Mucosa of gallbladder (tissue), 1 donor: Measurements from ENCODE around the gene NDUFS1. TPM values are rescaled to one million over a fixed set of nuclear protein-coding genes. Genes with fewer than 3 reads are reported as not detected.
"Not testable (repeated sequence)": the region's sequence is repeated elsewhere in the genome, so short reads cannot be mapped to it uniquely, and the experiment has no call there.

Experiments
- DNase-seq: peaks from one replicate; pipeline ENCODE4 v3.0.0-alpha.2; 2020; ENCODE audit warnings: low spot score
- total RNA-seq: library from RNA; stranded (reverse); gene quantifications from one replicate; pipeline ENCODE4 v1.2.1, GENCODE V29; 2021
- donor health status: DM: no; HTN: no; CAD: no.

The NDUFS1 gene
- total RNA-seq, 1 donor from 2014 or later, result 89.4 TPM

DNA sequence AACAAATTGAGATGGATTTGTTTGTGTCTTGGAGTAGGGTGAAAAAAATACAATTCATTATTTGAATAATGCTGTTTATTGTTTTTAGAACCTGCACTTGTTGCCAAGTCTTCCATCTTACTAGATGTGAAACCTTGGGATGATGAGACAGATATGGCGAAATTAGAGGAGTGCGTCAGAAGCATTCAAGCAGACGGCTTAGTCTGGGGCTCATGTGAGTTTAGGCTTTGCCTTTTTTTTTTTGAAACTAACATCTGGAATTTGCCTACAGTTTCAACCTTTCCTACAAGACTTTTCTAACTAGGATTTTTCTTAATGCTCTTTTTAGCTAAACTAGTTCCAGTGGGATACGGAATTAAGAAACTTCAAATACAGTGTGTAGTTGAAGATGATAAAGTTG is 3.2 kb upstream of the NDUFS1 start:
- not testable (repeated sequence) for DNase-seq

DNA sequence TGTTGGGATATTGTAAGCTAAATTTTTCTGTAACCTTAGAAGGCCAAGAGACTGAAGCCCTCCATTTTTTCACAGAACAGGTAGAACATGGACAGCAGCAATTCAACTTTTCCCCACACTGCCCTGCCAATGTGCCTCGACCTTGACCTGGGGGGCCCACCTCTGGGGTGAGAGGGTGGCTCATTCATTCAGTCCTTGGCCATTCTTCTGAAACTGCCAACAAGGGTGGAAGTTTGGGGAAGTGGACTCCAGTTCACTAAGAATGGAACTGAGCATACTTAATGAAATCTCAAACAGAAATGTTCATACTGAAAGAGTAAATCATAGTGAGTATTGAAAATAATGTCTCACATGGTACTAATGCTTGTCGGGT is 1.5 kb upstream of the NDUFS1 start:
- no peak for DNase-seq

DNA sequence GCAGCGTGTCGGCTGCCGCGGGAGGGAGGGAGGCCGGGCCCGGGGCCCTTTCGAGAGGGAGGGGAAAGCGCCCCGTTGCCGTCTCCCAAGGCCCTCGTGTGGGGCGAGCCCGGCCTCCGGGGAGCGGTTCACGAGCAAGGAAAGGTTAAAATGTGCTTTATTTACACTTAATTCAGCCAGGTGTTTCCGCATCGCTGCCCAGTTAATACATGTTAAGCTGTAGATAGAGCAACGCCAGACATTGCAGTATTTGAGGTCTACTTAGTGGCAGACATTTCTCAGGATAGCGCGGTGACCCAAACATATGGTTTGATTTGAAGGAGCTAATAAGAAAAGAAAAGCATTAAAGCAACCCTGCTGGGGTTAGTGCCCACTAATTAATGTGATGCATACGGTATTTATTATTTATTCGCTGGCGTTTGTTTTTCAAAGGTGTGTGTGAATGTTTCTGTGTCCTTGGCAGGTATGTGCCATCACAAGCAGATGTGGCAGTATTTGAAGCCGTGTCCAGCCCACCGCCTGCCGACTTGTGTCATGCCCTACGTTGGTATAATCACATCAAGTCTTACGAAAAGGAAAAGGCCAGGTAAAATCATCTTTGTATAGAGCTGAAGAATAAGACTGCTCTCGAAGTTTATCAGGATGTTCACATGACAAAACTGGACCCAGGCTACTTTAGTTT is 1.0 kb upstream of the NDUFS1 start:
- no peak for DNase-seq

DNA sequence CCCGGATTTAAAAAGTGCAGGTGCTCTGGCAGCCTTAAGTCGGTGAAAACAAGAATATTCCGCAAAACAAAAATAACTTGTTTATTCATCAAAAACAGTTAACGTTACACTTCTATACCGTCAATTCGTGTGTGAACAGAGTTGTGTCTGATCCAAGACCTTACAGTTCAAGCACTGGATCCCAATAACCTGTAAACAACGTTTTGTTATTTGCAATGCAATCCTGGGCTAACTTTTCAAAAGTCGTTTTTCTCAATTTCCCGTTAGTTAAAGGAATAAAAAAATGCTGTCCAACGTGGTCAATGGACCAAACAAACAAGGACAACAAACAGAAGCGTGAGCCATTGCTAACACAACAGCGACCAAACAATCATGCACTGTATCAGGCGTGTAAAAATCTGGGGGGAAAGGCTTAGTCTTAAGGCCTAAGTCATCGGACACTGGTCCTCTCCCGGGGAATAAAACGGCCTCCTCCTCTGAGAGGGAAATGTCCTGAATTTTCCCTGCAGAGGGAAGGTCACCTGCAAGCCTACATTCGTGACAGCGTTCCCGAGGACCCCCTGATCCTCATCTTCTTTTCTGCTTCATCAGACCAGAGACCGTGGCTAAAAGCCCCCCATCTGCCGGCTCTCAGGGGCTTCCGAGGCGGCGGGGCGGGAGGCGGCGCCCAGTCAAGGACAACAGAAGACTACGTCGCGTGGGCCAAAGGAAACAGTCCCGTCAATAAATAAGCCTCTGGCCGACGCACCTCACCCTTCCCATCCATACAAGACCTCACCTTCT is 490 bp downstream of the NDUFS1 start:
- DNase-seq, result no peak

DNA sequence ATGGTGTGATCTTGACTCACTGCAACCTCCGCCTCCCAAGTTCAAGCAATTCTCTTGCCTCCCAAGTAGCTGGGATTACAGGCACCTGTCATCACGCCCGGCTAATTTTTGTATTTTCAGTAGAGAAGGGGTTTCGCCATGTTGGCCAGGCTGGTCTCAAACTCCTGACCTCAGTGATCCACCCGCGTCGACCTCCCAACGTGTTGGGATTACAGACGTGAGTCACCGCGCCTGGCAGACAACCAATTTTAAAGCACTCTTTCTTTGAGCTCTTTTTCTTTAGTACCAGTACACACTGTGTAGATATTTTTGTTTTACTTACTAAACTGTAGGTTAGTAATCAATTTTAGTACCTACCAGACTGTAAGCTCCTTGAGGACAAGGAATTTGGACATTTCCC is 2.2 kb downstream of the NDUFS1 start:
- DNase-seq, result not testable (repeated sequence)

DNA sequence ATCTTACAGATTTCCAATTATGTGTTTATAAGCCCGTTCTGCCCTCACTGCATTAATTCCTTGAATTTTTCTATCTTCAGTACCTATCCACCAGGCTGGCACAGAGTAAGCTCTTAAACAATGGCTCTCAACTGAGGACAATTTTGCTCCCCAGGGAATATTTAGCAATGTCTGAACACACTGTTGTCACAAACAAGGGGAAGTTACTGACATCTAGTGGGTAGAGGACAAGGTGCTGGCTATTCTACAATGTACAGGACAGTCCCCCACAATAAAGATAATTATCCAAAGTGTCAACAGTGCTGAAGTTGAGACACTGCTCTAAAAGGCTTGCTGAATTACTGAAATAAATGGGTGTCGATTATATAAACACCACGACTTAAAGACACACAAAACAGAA is 5.0 kb downstream of the NDUFS1 start:
- DNase-seq, result no peak

DNA sequence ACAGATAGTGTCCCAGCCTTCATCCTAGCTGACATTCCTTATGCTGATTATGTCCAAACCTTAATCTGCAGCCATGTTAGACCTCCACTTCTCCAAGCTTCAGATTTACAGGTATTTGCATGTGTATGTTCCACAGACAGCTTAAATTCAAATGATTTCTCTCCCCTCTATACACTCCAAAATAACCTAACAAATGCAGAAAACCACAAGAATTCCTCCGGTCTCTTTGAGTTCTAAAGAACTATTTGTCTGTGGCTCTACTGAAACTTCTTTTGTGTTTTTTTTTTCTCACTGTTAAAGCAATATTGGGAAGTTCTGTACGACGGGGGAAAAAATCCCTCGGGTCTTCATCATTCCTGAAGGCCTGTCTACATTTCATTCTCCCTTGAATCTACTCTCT is 8.6 kb downstream of the NDUFS1 start:
- DNase-seq, result no peak

DNA sequence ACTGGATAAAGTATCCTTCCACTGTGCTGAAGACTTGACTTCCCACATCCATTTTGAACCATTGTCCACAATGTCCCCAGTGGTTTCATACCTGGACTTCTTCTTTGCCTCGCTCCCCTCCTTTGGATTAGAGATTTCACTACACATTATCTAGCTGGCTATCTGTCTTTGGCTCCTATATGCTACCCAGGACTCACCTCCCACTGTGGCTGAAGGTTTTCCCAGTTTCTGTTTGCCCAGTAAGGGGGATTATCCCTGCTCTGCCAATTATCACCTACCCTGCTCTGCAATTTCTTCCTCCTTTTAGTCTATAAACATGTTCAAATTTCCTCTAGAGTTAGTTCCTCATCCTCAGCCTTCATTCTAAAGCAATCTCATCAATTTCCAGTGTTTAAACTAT is 9.1 kb downstream of the NDUFS1 start:
- DNase-seq, result no peak

DNA sequence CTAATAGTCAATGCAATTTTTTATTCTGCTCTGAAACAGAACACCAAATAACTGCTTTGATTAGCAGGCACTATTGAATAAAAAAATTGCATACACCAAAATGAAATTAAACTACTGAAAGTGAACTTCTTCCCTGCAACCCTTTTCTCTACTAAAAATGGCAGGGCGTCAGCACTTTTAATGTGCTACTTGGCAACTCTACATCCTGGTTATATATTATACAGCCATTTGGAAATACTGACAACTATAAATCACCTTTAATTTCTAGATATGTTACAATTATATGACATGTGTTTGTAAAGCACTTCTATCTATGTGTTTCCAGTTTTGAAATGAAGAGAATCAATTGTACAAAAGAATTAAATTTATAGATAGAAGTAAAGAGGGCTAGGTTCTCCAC is 9.9 kb downstream of the NDUFS1 start:
- DNase-seq, result no peak

DNA sequence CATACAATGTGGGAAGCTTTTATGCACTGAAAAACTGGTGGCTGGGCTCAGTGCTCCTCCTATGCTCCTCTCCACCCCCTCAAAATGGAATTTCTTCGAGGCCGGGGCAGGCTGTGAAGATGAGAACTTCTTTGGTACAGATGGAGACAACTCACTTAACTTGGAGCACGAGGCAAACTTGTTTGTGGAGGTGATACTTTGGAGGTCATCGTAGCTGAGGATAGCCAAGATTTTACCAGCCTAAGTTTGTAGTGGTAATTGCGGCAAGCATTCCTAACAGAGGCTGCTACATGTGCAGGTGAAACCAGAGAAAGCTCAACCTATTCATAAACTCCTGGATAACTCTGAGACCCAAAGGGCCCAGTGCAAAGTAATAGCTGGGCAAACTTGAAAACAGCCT is 13.6 kb downstream of the NDUFS1 start:
- DNase-seq, result no peak

DNA sequence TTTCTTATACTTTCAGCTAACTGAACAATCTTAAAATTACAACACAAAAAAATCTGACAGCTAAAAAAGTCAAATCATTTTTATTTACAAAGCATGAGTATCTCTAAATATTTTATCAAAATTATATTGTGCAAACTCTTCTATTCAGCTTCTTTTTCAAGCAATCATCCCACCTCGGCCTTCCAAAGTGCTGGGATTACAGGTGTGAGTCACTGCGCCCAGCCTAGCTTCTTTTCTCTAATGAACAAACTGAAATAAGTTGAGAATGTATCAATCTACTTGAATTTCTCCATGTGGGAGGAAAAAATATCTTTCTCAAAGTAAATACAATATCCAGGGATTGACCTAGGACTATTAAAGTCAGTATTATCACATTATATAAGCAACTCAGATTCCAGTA is 14.9 kb downstream of the NDUFS1 start:
- DNase-seq, result no peak

DNA sequence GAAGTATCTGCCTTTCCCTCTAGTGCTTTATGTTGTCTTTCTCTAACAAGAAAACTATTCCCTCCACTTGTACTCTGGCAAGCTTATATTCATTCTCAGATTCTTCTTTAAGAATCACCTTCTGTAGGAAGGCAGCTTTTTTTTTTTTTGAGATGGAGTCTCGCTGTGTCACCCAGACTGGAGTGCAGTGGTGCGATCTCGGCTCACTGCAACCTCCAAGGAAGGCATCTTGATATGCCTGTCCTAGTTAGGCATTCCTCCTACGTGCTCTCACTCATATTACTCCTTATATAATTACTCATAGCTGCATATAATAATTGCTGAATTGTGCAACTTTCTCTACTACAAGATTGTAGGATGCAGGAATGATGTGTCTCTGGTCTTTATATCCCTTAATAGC is 15.8 kb downstream of the NDUFS1 start:
- DNase-seq, result no peak

DNA sequence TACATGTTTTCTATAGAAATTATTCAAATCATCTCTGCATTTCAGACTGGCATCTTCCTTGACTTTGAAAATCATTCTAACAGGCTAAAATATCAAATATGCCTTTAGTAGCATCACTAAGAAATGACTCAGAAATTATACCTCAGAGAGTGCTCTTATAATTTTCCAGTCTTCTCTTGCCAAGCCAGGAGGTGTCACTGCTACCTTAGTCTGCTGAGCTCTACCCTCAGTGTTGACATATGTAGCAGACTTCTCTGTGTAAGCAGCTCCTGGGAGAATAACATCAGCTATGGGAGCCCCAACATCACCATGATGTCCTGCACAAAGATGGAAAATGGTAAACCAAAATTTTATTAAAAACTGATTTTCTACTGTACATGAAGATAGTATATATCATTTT is 31.6 kb downstream of the NDUFS1 start:
- no peak for DNase-seq

DNA sequence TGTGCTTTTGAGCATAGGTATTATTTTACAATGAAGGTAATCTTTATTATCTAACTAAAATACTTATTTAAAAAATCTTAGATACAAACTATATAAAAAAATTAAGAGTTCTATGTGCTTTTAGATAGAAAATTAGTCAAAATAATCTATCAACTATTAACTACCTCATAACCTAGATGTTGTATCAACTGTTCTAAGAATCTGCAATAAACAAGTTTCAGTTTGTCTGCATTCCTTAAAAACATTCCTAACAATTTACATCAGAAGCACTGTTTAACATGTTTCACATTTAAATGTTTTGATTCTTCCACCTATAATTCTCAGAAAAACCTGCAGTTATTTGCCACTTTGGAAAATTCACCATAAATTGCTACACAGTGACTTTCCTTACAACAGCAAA is 33.3 kb downstream of the NDUFS1 start:
- no peak for DNase-seq

DNA sequence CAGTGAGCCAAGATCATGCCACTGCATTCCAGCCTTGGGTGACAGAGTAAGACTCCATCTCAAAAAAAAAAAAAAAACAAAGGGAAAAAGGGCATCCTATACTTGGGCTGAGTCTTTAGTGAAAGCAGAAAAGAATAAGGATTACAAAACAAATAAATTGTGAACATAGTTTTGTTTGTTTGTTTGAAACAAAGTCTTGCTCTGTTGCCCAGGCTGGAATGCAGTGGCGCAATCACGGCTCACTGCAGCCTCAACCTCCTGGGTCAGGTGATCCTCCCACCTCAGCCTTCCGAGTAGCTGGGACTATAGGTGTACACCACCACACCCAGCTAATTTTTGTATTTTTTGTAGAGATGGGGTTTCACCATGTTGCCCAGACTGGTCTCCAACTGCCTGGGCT is 36.7 kb downstream of the NDUFS1 start:
- not testable (repeated sequence) for DNase-seq

DNA sequence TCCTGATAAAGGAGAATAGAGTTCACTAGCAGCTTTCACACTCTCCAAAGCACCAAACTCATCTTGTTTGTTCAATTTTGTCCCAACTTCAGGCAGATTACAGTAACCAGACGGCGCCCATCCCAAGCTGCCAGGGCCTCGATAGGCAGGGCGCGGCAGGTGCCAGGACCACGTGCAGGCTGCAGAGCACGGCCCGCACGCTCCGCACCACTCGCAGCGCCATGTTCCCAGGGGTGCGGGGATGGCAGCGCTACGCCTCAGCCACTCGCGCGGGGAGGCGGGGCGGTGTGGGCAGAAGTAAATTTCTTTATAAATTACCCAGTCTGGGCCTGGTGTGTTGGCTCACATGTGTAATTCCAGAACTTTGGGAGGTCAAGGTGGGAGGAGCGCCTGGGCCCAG is 43.0 kb downstream of the NDUFS1 start:
- no peak for DNase-seq

DNA sequence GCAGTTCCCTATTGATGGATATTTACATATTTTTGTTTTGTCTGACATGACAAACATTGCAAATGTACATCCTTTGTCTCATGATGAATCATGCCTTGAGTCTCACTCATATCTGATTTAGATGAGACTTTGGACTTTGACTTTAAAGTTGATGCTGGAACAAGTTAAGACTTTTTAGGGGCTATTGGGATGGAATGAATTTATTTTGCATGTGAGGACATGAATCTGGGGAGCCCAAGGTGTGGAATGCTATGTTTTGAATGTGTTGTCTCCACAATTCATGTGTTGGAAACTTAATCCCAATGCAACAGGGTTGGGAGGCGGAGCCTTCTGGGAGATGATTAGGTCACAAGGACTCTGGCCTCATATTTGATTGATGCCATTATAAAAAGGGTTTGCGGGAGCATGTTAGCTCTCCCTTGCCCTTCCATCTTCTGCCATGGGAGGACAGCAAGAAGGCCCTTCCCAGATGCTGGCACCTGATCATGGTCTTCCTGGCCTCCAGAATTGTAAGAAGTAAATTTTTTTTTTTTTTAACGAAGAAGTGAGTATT is 44.1 kb downstream of the NDUFS1 start:
- DNase-seq, result no peak

DNA sequence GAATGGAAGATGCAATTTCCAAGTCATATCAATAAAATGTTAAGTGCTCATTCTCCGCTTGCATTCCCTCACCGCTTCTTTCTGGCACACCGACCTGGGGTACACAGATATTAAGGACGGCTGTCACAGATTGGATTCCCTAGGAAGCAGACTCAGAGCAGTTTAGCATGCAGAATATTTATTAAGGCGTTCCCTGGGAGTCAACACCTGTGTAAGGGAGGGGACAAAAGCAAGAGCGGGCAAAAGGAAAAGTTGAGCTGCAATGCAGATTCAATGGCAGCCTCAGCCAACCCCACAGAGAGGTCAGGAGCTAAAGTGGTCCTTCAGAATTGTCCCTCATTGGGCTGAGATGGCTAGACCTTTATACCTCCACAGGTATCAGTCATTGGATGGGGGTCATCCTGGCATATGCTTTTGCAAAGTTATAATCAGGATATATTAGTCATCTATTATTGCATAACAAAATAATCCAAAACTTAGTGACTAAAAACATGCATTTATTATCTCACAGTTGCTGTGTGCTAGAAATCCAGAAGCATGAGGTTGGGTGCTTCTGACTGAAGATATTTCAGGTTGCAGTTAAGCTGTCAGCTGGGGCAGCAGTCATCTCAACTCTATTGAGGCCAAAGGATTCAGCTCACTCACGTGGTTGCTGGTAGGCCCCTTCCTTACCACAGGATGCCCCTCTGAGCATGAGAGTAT is 46.2 kb downstream of the NDUFS1 start:
- DNase-seq, result no peak

DNA sequence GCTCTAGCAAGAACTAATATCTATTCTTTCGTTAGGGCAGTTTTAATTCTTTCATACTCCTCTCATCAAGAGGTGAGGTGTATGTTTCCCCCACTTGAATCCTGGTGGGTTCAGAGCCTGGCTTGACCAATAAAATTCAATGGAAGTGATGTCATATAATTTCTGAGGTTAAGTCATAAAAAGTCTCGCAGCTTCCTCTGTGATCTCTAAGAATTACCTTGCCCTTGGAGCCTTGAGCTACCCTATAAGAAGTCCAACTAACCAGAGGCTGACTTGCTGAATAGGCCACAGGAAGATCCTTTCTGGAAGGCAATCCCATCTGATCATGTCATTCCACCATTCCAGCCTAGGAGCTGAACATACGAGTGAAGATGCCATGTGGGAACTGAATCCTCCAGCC is 47.1 kb downstream of the NDUFS1 start:
- DNase-seq, result no peak

DNA sequence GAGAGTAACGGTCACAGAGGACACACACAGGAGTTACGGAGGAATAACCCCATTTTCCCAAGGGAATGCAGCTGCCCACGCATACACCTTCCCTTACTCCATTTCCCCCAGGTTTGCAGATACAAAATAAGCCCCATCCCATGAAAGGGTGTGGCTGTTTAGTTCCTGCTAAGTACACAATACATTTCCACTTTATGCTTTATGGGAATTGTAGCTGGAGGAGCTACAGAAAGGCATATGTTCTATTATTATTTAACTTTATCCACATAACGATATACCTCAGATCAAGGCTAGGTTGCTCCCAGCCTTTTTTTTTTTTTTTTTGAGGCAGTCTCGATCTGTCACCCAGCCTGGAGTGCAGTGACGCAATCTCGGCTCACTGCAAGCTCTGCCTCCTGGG is 50.5 kb downstream of the NDUFS1 start:
- no peak for DNase-seq

DNA sequence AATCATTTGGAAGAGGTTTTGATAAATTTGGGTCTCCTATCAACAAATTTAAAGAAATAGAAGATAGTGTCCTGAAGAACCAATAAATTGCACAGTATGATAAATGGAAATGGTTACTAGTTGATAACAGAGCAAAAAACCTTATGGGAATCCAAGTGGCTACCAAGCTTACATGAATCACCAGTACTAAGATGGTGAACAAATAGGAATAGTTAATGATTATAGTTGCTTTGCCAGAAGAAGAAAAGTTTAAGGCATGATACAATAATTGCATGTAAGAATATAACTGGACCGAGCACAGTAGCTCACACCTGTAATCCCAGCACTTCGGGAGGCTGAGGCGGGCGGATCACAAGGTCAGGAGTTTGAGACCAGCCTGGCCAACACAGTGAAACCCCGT is 53.7 kb downstream of the NDUFS1 start:
- DNase-seq, result no peak

DNA sequence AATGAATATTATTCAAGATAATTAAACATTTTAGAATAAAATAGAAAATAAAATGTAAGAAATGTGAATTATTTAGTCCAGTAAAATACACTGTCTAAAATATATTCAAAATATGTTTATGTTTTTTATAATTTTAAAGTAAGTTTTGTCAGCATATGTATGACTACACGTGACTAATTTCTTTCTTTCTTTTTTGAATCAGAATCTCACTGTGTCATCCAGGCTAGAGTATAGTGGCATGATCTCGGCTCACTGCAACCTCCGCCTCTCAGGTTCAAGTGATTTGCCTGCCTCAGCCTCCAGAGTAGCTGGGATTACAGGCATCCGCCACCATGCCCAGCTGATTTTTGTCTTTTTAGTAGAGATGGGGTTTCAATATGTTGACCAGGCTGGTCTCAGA is 54.2 kb downstream of the NDUFS1 start:
- no peak for DNase-seq

DNA sequence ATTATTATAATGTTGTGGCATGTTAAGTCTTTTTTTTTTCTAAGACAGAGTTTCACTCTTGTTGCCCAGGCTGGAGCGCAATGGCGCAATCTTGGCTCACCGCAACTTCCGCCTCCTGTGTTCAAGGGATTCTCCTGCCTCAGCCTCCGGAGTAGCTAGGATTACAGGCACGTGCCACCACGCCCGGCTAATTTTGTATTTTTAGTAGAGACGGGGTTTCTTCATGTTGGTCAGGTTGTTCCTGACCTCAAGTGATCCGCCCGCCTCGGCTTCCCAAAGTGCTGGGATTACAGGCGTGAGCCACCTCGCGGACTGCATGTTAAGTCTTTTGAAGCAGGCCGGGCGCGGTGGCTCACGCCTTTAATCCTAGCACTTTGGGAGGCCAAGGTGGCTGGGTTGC is 60.4 kb downstream of the NDUFS1 start:
- DNase-seq, result not testable (repeated sequence)
